Muscle of back (tissue), 11 donors: ENCODE results near the gene TIAM1. TPM values are rescaled to one million over a fixed set of nuclear protein-coding genes. Genes with fewer than 3 reads are reported as not detected.
A peak's percentile ranks its signal among the peaks of the same experiment; 100 is the strongest.

Experiments
- DNase-seq, 3 donors: peaks; one replicate each; pipeline versions ENCODE4 v3.0.0 to v3.0.0-alpha.2; 2013
- polyA plus RNA-seq, 10 donors: library from polyadenylated mRNA; unstranded; fragments of 120-200 nt; gene quantifications; one replicate each; pipeline ENCODE4 v1.2.1, GENCODE V29; 2013; ENCODE audit not compliant: insufficient read length in 10 of 10

Gene TIAM1
- polyA plus RNA-seq, 10 donors: 8.6 to 23.1 (median 12.9) TPM

DNA sequence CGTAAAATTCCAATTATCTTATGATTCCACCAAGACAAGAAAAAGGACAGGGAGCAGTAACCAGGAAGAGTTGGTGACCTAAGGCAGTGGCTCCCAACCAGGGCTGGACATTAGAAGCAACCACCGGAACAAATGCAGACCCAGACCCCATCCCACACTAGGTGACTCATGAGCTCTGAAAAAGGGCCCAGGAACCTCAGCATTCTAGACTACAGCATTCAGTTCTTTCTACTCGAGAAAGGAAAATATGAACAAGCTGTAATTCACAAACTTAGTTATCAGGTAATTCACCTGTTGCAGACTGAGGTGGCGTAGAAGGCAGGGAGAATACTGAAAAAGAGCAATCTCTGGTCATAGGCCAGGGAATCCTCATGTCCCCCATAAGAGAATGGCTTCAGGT, 167.3 kb downstream of the TIAM1 start:
- DNase-seq: no peak

GRCh38 chr21:31176080-31176551, 167.9 kb downstream of the TIAM1 start:
- peak in 1 of 3 donors; percentile 22 for DNase-seq

- peak; percentile 19 to 59 (median 26) for DNase-seq
These were observed 170.0 kb downstream of the TIAM1 start for GRCh38 chr21:31173881-31174555.

GRCh38 chr21:31172328-31172727, 171.7 kb downstream of the TIAM1 start:
- DNase-seq: no peak

DNA sequence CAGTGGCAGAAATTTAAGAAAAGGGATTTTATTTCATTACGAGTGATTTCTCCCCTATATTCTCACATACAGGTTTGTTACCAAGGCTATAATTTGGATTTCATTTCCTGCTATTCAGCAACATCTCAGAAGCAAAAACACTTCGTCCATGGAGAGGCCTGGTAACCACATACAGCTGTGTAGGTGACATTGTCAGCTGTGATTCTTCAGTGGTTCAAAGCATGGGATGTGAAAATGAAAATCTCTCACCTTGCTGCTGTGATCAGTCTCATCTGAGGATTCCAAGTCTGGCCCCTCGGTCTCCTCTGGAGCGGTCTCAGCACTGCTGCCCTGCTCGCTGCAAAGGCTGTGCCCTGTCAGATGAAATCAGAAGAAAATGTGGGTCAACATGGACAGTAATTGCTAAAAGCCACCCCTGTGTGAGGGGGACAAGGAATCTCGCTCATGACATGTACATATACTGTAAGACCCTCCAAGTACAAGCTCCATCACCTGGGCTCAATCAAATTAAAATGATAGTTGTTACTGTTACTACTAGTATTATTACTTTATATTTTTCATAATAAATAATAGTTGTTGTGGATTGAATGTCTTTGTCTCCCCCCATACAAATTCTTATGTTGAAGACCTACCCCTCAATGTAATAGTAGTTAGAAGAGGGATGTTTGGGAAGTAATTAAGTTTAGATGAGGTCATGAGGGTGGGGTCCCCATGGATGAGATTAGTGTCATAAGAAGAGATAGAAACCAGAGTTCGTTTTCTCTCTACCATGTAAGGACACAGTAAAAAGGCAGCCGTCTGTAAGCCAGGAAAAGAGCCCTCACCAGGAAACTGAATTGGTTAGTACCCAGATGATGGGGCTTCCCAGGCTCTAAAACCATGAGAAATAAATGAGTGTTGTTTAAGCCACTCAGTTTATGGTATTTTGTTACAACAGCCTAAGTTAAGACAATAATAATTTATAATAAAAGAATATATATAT, 179.1 kb downstream of the TIAM1 start:
- no peak for DNase-seq

DNA sequence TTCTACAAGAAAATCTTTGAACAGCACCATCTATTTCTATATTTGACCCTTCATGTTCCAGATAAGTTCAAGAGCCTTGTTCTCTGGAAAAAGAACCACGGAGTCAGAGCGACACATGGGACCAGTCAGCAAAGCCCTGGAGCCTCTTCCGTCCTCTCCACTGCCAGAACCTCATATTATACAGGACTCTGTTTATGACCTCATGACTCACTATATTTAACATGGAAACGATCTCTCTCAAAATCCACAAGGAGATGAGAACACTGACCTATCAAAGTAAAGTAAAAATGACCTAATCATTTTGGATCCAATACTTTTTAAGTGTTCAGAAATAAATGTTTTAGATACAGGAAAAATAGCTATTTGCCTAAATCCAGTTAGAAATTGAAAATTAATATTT, 181.2 kb downstream of the TIAM1 start:
- peak; percentile 41 to 70 (median 54) for DNase-seq

DNA sequence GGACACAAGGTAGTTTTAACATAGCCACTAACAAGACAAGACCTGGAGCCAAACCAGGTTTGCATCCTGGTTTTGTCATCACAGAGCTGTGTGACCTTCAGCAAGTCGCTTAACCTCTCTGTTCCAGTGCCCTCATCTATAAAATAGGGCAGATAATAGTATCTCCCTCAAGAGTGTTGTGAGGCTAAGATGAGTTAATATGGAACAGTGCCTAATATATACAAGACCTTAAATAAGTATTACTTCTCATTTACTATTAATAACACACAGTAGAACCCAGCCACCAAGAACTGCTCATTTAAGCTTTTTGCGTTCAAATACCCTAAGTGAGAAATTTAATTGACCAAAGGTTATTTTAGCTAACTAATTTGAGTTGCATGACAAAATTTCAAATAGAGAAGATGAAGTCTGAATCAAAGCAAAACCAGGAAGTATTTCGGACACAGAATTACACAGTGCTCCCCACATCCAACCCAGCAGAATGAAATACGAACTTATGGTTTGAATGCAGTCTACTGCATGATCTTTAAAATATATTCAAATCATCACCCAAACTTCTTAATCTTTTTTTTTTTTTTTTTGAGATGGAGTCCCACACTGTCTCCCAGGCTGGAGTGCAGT, 181.9 kb downstream of the TIAM1 start:
- no peak for DNase-seq

DNA sequence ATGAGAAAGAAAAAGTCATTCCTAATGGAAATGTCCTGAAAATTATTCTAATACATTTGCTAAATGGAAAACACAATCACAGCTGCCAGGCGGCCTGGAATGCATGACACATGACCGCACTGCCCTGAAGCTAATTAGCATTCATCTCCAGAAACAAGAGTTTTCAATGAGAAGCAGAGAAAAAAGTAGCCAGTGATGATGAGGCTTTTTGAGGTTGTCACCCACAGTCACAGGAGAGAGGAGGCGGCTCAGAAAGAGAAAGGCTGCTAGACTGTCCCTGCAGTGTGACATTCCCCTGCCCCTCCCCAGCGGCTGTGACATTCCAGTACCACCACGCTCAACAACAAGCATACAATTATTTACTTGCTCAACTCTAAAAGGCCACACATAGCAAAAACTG, 182.9 kb downstream of the TIAM1 start:
- DNase-seq: peak in 2 of 3 donors; percentile 33 to 37

- DNase-seq: no peak
These were observed 184.3 kb downstream of the TIAM1 start for GRCh38 chr21:31159808-31160207.

GRCh38 chr21:31158789-31159581, 185.1 kb downstream of the TIAM1 start:
- DNase-seq: no peak

- no peak for DNase-seq
These were observed 186.3 kb downstream of the TIAM1 start for GRCh38 chr21:31157756-31158155.

DNA sequence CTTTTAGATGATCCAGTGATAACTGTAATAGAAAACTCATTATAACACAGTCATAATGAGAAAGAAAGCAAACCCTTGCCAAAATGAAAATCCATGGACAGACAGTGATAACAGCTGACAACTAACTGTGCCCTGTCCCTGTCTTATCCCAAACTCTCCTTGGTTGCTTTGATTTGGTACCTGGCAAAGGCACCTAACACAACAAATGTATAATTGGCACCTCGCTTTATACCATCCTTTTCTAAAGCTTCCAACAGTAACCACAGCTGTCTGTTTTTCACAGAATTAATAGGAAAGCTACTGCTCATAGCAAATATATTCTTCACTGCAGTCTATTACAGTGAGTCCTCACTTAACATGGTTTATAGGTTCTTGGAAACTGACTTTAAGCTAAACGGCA, 187.4 kb downstream of the TIAM1 start:
- DNase-seq: no peak

- DNase-seq: no peak
These were observed 187.9 kb downstream of the TIAM1 start for GRCh38 chr21:31156169-31156568.

GRCh38 chr21:31151156-31152045, 192.7 kb downstream of the TIAM1 start:
- no peak for DNase-seq

GRCh38 chr21:31145274-31145673, 198.8 kb downstream of the TIAM1 start:
- peak; percentile 25 to 77 (median 35) for DNase-seq

- no peak for DNase-seq
These were observed 201.0 kb downstream of the TIAM1 start for GRCh38 chr21:31143036-31143435.

- no peak for DNase-seq
These were observed 201.5 kb downstream of the TIAM1 start for GRCh38 chr21:31142600-31142999.

DNA sequence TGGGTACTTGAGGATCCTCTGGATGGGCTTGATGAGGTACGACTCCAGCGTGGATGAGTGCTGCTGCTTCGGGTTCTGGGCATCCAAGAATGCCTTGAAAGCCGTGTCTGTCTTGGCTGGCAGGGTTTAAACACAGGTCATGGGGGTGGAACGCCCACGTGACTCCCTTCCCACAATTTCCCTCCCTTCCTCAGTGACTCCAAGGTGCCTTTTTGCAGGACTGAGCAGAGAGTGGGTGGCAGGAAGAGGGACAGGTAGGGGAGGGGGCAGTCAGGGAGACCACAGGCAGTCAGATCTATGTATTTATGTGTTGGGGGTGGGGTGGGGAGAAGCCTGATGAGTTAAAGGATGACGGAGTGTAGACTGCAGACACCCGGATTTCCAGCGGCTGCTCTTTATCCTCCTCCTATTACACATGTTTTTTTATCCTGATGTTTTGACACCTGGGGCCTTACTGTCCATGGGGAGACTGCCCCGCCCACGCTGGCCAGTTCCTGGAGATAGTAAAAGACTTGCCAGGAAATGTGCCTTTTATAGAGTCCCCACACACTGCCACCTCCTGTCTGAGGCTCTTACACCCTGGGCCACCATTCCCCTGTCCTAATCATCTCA, 202.6 kb downstream of the TIAM1 start:
- DNase-seq: no peak

DNA sequence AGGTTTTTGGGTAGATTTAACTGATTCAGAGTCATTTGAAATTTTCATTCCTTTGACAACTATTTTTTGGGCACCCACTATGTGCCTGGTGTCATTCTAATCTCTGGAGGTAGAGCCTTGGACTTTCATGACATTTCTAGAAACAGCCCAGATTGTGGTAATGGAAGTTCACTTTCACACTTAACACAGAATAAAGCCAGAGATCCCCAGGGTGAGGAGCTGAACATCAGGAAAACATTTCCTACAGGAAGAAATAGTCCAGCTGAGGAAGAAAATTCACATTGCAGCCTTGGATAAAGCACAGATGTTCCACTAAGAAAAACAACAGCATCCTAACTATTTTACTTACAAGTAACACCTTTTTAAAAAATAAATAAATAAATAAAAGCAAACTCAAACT, 203.4 kb downstream of the TIAM1 start:
- DNase-seq: peak in 1 of 3 donors; percentile 63

DNA sequence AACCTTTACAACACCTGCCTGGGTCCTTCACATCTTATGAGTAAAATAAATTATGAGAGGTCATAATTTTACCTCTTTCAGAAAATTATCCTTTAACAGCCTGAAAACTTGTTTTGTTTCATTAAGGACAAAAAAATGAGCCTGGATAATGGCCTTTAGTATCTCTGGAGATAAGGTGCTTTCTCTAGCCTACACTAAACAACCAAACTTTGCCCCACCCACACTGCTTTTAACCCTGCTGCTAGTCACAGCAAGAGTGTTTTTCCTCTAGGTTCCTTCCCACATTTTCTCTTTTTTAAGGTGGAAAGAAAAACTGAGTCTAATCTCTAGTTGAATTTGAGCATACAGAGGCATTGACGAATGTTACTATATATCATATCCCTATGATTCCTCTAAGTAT, 204.0 kb downstream of the TIAM1 start:
- no peak for DNase-seq
